EH (cell line): ENCODE data around the gene PSMB3.

Experiments
- DNase-seq: peaks from one replicate; pipeline ENCODE4 v3.0.0-alpha.2; 2015; ENCODE audit warnings: low read depth

PSMB3 gene

DNA sequence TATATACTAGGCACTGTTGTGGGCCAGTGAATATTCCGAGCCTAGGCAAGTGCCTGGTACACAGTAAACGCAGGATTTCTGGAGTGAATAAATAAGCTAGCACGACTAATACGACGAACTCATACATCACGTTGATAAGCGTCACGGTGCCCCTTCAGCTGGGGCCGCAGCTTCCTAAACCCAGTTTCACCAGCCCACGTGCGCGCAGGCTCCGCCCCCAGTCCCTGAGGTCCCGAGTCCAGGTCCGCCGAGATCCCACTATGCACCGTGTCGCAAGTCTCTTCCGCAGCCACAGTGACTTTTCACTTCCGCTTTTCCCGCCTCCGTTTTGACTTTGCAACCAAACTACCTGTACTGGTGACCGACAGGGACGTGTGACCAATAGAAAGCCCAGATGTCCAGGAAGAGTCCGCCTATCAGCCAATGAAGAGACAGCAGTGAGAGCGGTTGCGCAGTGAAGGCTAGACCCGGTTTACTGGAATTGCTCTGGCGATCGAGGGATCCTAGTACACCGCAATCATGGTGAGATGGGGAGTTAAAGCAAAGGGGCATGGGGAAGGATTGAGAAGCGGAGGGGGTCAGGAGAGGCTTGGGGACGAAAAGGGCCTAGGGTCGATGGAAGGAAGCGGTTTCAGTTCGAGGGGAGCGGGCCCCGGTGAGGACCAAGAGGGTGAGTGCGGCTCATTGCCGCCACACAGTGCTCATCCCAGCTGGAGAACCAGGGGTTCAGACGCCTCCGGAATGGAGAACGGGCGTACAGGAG lies at the start of gene PSMB3:
TSS of gene PSMB3 (plus strand) at position 434 of the 763 bp plus-strand sequence. CDS start at position 520, 86 bp downstream.
- peak; percentile 100 for DNase-seq

DNA sequence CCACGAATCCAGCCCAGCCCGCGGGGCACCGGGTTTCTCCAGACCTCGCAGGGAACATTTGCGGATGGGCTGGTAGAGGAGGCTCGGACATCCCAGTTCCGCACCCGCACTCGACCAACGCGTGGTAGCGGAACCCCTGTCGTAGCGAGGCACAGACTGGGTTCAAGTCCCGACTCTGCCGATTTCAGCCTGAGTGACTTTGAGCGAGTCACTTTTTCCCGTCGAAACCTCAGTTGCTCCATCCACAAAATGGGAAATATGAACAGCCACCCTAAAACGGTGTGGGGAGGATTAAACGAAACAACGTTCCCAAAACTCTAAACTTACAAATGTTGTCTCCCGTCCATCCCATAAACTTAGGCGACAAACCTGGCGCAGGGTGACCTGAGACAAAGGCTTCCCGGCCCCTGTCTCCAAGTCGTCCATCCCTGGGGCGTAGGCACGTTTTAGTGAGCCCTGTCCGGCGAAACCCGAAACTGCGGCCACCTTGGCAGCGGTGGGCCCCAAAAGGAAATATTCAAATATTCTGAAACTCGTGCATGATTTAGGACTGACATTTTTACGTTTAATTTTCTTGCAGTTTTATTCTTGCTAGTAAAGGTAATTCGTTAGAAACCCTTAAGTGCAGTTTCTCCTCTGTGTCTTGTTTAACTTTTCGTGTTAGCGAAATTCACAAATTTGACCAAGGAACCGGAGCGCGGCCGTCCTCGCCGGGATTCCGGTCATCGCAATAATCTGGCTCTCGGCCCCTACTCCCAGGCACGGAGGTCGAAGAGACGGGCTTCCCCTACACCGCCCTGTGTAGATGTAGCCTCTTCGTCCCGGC lies 49.4 kb upstream of the PSMB3 start:
- DNase-seq, result no peak

DNA sequence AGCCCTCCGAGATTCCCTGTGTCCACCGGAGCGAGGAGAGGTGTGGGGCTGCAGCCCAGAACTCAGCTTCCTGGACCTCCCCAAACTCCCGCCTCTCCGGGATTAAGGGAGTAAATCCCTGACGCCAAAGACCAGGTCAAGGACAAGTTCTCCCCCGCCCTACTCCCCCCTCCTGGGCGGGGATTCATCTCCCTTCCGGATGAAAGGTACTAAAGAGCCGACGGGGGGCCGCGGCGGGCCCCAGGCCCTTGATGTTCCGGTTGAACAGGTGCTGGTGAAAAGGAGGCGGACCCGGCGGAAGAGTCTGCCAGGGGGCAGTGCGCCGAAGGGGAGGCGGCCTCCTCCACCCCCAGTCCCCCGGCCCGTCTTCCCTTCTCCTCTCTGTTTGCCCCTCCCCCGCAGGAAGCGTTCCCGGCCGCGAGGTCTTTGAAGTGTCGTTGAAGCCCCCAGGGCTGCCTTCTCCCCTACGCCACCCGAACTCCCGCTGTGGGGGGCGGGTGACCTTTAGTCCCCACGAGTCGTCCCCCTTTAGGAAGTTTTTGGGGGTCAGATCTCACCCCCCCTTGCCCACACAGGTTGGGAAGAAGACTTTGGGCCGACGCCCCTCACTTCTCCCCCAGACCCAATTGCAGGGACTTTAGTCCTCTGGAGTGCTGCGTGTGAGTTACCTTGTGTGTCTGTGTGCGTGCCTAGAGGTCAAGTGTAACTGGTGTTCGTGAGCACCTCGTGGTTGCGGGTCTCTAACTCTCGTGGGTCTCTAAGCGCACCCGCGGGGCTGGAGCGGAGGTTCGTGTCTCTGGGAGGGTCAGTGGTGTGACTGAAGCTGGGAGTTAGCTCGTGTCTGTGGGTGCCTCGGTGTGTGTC lies 48.6 kb upstream of the PSMB3 start:
- DNase-seq, result peak; percentile 25

DNA sequence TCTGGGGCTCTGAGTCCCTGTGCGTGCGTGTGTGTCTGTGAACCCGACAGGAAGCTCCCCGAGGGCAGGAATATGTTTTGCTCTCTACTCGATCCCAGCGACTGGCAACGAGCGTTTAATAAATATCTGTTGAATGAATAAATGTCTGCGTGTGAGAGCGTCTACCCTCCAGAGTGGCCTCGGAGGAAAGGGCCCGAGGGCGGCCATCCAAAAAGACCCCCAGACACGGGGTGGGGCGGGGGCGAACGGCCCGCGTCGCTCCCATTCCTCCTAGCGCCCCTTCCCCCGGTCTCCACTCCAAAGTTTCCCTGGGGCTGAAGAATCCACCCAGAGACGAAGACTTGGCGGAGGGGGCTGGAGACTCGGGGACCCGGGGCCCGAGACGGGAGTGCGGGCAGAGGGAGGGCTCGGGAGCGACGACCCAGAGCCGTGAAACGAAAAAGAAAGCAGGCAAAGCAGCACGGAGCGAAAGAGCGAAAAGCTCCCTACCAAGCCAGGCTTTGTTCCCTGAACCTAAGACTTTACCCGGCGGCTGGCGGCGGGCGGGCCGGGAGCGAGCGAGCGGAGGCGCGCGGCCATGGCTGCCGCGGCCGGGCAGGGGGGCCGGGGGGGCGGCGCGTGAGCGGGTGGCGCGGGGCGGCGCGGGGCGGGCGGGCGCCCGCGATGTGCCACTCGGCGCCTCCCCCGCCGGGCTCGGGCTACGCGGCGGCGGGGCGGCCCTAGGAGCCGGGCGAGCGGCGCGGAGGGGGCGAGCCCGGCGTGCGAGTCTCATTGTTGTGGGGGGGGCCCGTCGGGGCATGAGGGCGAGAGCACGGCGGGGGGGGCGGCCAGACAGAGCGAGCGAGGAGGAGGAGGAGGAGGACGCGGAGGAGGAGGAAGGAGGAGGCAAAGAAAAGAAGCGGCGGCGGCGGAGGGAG lies 47.7 kb upstream of the PSMB3 start, which contains the start of gene MLLT6:
TSS of gene MLLT6 (plus strand) at position 668 of the 917 bp plus-strand sequence. CDS start 360 bp downstream, outside the sequence.
- peak; percentile 82 for DNase-seq

DNA sequence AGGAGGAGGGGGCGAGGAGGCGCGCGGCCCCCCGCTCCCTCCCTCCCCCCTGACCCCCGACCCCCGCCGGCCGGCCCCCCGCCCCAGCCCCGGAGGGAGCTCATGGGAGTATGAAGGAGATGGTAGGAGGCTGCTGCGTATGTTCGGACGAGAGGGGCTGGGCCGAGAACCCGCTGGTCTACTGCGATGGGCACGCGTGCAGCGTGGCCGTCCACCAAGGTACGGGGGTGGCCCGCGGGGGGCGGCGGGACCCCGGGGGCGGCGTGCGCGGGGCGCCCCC lies 47.1 kb upstream of the PSMB3 start:
- DNase-seq, result no peak

DNA sequence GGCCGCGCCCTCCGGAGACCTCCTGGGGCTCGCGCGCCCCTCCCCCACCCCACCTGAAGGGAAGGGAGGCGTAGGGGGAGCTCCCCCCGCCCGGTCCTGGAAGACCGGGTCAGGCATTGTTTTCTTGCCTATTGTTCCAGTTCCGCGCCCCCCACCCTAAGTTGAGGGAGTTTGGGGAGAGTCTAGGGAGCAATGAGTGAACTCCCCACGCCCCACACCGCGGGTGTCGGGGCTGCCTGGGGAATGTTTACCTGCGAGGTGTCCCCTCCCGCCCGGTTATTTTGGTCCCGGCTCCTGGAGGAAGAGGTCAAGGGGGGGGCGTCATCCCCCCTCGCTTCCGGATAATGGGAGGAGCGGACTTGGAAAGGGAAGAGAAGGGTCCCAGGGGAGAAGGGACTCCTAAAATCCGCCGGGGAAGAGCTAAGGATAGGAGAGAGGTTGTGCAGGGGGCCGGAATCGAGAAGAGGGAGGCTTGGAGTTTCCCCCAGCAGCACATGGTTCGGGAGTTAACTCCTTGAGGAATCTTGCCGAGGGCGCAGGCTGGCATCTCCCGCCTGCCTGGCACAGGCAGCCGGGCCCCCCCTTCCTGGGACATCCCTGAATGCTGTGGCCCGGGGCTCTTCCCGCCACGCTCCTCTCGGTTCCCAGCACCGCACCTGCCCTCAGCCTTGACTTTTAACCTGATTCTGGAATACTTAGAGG lies 46.6 kb upstream of the PSMB3 start:
- DNase-seq, result peak; percentile 35

DNA sequence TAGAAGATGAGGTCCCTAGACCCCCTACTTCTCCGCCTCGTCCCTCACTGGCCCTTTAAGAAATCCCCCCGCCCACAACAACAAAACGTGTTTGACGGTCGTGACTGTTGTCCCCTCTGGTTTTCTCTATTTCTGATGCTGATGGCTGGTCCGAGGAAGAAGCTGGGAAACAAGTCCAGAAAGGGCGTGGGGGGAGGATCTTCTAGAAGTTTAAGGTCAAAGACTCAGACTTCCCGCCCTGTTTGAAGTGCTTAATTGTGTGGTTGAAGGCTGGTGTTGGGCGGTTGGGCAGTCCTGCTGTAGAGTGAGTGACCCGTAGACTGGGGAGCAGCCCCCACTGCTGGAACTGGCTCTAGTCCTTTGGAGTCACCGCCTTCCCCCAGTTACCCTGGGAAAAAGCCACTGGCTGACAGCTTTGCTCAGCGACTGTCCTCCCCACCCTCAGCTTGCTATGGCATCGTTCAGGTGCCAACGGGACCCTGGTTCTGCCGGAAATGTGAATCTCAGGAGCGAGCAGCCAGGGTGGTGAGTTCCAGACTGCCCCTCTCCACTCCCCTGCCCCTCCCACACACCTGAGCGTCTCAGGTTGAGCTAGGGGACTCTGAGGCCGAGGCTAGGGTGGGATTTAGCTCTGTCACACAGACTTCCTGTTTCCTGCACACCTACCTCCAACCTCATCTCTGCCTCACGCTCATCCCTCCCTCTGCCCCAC lies 45.9 kb upstream of the PSMB3 start:
- DNase-seq, result peak; percentile 34

DNA sequence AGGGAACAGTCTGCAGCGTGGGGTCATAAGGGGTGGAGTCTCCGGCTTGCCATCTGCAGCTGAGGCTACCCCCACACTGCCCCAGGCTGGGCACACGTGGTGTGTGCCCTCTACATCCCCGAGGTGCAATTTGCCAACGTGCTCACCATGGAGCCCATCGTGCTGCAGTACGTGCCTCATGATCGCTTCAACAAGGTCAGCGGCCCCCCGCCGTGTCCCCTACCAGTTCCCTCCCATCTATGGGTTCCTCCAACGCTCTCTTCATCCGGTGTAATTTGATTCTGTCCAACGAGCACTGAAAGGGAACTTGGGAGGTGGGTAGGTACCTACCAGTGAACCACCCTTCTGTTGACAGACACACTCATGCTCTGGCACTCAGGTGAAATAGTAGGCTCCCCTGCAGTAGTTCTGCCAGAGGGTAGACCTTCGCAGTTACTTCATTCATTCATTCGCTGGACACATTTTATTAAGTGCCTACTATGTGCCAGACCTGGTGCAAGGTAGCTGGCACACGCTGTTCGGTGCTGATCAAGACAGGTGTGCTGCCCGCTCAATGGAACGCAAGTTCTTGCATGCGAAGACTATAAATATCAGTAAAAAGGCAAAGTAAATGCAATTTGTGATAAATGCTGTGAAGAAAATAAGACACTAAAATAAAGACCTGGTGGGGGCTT lies 44.7 kb upstream of the PSMB3 start:
- DNase-seq, result no peak

DNA sequence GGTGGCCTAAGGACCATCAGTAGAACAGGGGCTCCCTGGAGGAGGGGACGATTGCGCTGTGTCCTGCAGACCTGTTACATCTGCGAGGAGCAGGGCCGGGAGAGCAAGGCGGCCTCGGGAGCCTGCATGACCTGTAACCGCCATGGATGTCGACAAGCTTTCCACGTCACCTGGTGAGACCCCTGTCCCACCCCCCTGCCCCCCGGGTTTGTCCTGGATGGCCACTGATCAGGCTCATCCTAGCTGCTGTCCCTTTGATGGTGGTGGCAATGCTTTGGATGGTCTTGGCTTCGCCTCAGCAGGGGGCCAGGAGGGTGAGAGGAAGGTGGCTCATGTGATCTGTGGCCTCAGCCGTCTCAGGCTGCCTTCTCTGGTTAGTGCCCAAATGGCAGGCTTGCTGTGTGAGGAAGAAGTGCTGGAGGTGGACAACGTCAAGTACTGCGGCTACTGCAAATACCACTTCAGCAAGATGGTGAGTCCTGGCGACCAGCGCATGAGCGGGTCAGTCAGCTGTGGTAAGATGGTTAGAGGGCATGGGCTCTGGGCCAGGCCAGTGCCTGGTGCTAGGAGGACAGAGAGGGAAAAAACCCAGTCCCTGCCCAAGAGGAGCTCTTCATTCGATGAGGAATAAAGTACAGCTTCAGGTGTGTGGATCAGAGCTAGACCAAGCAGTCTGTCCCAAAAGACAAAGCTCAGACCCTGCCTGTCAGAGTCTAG lies 43.3 kb upstream of the PSMB3 start:
- DNase-seq, result no peak

DNA sequence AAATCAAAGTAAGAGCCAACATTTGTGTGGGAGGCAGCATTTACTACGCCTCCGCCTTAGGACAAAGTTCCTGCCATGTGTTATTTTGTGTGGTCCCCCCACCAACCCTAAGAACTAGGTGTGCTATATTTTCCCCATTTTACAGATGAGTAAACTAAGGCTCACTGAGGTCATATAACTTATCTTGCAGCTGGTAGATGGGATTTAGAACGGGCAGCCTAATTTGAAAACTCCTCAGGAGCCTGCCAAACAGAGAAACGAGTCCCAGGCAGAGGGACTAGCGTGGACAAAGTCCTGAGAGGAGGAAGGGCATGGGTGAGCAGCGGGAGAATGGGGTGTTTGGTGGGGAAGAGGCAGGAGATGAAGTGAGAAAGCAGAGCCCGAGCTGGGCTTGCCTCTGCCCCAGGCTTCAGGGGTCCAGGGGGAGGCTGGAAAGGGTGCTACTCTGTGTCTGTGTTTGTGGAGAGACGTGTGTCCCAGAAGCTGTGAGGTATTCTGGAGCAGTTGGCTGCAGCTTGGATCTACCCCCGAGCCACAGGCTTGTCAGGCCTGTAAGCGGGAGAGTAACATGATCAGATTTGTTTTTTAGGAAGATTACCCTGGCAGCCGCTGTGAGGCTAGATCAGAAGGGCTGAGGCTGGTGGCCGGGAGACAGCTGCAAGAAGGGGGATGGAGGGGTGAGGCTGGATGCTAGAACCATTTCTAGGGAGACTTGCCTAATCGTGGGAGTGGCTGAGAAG lies 42.5 kb upstream of the PSMB3 start:
- no peak for DNase-seq

DNA sequence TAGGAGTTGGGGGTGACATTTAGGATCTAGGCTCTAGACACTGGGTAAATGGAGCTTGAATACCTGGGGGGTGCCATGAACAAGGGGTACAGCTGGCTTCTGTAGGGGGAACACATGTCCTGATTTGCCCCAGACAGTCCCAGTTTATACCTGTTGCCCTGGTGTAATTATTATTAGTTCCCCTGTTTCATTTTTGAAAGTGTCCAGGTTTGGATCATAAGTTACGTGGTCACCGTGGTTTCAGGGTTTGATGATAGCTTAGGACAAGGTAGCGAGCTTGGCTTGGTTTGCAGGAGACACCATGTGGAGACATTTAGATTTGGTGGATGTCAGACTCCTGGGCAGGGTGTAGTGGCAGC lies 42.0 kb upstream of the PSMB3 start:
- DNase-seq, result no peak

DNA sequence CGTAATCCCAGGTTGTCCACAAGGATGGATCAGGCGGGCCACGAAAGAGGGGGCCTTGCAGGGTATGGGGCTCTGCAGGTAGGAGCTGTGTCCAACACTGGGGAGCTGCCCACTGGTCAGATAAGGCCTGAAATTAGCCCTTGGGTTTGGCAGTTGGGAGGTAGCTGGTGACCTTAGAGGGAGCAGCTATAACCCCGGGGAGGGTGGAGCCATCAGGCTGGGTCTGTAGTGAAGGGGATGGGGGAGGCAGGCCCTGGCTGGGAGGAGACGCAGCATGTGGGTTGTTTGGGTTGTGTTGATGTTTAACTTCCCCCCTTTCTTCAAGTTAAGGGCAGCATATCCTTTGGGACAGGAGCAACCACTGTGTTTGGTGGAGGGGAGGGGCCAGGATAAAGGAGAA lies 41.6 kb upstream of the PSMB3 start:
- no peak for DNase-seq

DNA sequence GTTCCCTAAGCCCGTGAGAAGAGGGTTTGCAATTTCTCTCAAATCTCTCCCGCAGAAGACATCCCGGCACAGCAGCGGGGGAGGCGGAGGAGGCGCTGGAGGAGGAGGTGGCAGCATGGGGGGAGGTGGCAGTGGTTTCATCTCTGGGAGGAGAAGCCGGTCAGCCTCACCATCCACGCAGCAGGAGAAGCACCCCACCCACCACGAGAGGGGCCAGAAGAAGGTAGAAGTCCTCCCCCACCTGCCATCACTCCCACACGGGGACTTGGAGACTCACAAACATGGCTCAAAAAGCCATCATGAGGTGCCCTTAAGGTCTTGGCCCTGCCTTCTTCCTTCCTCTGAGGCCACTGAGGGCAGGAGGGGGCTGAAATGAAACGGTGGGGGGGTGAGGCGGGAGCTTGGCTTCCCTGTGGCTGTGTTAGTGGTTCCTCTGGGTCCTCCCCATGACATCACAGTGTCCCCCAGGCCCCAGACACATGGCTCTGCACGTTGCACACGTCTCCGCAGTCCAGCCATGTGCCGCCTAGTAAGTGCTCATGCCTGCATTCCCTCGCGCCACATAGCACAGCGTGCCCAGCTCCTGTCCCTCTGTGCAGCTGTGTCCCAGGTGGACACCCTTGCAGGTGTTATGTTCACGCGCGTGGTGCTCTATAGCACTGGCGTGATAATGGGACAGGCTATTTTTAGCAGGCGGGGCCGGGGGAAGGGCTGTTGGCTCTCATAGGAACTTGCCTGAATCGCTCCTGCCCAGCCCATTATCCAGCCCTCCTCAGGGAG lies 40.6 kb upstream of the PSMB3 start:
- no peak for DNase-seq

DNA sequence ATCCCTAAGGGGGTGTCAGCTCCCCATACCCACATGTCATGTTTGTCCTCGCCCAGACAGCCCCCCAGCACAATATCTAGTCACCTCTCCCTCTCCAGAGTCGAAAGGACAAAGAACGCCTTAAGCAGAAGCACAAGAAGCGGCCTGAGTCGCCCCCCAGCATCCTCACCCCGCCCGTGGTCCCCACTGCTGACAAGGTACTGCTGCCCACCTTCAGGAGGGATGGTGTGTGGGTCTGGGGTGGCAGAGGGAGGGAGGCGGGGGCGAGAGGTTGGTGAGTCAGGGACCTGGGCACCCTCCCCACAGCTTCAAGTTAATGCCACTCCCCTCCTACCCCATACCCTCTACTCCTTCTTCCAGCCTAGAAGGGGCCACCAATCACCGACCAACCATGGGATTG lies 39.9 kb upstream of the PSMB3 start:
- DNase-seq, result no peak

DNA sequence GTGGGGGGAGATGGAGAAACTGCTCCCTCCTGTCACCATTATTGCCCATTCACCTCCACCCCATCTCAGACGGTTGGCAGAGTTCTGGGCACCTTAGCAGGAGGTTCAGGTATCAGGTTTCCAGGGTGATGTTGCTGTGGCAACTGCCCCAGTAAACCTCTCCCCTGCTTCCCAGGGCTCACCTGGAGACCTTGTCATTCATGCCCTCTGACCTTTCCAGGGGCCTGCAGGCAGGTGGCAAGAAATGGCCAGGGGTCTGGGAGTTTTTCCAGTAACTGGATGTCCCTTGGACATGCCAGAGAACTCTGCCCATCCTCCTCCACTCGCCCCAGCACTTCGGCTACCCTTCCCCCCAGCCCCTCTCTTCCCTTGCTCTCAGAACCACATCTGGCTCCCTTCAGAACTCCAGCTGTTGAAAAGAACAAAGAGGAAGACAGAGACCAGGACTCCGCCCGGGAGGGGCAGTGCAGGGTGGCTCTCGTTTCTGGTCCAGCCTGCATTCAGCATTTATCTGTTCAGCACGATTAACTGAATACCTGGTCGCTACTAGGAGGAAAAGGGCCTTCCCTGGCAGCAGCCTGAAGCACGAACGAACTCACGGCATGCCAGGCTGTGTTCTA lies 39.0 kb upstream of the PSMB3 start:
- no peak for DNase-seq

DNA sequence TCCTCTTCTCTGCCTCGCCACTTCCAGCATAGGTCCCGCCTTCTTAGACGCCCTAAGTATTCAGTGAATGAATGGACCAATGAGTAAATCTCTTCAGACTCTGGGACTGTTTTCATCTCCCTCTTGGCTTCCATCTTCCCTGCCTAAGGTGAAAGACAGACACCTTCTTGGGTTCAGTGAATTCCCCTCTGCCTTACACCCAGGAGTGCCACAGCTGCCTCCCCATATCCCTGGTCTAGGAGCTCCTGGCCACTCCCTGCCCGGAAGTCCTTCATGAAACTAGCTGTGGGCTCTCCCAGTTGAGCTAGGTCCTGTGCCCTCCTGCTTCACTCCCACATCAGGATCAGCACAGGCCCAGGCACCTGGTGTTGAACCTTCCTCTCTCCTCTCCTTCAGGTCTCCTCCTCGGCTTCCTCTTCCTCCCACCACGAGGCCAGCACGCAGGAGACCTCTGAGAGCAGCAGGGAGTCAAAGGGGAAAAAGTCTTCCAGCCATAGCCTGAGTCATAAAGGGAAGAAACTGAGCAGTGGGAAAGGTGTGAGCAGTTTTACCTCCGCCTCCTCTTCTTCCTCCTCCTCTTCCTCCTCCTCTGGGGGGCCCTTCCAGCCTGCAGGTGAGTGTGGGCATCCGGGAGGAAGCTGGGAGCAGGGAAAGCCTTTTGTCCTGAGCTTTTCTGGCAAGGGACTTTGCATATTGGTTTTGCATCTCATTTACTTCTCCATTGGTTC lies 37.2 kb upstream of the PSMB3 start:
- no peak for DNase-seq
